ENCODE results near the gene AMZ1.

DNA sequence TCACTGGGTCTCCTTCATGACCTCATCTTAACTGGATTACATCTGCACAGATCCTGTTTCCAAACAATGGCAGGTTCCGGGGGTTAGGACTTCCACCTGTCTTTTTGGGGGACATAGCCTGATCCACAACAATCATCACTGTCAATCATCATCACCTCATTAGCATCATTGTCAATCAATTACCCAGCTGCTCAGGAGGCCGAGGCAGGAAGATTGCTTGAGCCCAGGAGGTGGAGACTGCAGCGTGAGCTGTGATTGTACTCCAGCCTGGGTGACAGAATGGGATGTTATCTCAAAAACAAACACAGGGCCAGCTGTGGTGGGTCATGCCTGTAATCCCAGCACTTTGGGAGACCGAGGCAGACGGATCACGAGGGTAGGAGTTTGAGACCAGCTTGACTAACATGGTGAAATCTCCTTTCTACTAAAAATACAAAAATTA, 18.7 kb downstream of the AMZ1 start:
- TF ChIP-seq, protein P1, sequence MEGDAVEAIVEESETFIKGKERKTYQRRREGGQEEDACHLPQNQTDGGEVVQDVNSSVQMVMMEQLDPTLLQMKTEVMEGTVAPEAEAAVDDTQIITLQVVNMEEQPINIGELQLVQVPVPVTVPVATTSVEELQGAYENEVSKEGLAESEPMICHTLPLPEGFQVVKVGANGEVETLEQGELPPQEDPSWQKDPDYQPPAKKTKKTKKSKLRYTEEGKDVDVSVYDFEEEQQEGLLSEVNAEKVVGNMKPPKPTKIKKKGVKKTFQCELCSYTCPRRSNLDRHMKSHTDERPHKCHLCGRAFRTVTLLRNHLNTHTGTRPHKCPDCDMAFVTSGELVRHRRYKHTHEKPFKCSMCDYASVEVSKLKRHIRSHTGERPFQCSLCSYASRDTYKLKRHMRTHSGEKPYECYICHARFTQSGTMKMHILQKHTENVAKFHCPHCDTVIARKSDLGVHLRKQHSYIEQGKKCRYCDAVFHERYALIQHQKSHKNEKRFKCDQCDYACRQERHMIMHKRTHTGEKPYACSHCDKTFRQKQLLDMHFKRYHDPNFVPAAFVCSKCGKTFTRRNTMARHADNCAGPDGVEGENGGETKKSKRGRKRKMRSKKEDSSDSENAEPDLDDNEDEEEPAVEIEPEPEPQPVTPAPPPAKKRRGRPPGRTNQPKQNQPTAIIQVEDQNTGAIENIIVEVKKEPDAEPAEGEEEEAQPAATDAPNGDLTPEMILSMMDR (IDR thresholded peaks at IDR 0.05) = no peak
- TF ChIP-seq POLR2AphosphoS5 (IDR thresholded peaks at IDR 0.05) = no peak
- TF ChIP-seq EP300 (IDR thresholded peaks at IDR 0.05) = no peak

Data from sigmoid colon (tissue), 4 donors.